GM19328 (cell line): ENCODE results near the gene ATP10A.
"Not testable (repeated sequence)": the region's sequence is repeated elsewhere in the genome, so short reads cannot be mapped to it uniquely, and the experiment has no call there.

Experiments used
- ATAC-seq: cut with Tn5 transposase; IDR thresholded peaks from one replicate; pipeline ENCODE4 v1.9.1; 2021; ENCODE audit warnings: mild to moderate bottlenecking, moderate library complexity; ENCODE audit not compliant: unreplicated experiment

The ATP10A gene

DNA sequence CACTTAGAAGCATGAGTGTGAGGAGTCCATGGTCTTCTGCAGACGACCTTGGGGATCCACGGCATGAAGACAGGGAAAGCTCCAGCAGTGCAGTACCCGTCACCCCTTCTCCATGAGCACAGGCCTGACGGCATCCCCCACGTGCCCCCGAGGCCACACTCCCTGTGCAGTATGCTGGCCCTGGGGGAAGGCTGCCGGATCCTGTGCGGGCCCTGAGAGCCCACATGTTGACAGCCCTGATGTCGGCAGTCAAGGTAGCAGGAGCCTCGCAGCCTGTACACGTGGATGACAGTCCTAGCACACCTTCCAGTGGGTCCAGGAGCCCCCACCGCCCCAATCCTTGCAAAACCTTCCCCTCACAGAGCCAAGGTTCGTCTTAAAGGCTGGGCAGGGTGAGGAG, 195.3 kb downstream of the ATP10A start:
- no peak for ATAC-seq

- no peak for ATAC-seq
Observed at GRCh38 chr15:25665913-25666312, 197.2 kb downstream of the ATP10A start.

DNA sequence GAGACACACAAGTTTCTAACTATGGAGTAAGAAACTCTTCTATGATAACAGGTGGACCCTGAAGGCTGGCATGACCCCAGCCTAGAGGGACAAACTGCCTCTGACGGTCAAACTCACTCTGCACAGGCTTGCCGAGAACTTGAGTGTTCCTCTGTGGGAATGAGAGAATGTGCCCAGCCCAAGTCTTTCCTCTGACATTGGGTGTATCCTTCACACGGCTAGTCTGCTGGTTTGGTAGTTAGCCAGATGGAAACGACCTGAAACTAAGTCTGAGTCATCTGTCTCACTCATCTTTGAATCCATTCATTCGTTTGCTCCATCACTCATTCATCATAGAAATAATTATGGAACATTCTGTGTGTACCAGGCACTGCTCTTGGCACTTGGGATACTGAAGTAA, 198.4 kb downstream of the ATP10A start:
- no peak for ATAC-seq

DNA sequence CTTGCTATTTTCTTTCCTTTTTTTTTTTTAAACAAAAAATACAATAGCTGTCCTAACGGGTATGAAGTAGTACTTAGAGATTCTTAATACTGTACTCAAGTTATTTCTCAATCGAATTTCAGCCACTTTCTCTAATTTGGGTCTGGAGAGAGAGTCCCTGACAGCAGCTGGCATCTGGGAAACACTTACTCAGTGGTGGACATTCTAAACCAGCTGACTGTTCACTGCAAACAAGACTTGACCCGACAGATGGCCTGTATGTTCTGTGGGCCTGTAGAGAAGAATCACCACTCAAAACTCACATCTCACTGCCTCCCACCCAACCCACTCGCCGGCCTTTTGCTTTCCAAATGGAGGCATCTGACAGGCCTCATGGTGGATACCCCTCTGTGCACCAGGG, 199.6 kb downstream of the ATP10A start:
- ATAC-seq, result no peak

GRCh38 chr15:25661898-25662297, 201.2 kb downstream of the ATP10A start:
- ATAC-seq, result no peak

DNA sequence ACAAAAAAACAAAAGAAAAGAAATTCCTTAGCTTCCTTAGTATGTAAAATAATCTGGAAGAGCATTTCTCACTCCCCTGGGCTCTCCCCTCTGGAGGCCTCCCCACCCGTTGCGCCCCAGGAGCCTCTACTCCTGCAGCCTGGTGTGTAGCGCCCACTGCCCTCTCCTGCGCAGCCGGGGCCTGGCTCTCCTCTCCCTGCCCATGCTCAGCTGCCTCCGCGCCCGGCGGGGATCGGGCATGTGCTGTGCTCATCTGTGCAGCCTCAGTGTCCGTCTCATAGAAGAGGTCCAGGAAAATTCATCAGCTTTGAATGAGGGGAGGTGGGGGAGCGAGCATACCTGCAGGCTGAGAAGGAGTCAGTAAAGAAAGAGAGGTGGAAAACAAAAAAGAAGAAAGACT, 203.9 kb downstream of the ATP10A start:
- ATAC-seq, result no peak

GRCh38 chr15:25658560-25658959, 204.6 kb downstream of the ATP10A start:
- no peak for ATAC-seq

DNA sequence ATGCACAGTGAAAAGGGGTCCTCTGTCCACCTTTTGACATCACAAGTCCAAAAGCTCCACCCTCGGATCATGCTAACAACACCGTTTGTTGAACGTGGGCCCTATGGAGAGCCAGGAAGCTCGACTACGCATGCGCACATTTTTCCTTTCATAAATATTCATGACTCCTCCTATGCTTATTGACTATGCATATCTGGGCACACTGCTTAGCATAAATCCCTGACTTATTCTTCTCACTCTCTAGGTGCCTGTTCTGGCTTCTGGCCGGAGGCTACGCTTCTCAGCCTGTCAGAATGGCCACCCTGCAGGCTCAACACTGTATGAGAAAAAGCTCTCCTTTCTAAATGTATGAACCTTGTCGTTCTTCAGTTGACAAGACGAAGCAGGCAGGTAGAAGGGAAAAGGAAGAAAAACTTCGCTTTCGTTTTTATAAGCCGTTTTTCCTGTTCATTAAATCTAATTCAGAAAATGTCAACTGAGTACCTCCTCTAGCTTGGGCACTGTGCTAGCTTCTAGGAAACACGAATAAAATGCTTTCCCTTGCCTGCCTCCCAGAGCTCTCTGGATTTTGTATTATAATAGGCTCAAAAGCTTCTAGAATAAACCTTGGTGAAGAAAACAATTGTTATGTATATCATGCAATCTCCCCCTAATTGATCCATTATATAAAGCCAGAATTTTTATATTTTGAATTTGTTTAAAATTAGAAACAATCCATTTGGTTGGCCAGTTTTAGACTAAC, 207.7 kb downstream of the ATP10A start:
- no peak for ATAC-seq

DNA sequence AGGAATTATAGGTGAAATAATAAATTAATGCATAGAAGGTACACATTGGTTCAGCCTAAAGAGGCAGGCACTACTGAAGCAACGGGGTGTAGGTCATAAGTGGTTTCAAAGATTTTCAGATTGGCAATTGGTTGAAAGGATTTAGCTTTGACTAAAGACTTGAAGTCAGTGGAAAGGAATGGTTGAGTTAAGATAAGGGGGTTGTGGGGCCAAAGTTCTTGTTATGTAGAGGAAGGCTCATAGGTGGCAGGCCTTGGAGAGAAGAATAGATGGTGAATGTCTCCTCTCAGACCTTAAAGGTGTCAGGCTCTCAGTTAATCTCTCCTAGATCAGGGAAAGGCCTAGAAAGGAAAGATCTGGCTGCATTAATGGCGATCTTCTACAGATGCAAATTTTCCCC, 209.8 kb downstream of the ATP10A start:
- ATAC-seq, result no peak

GRCh38 chr15:25652704-25653103, 210.4 kb downstream of the ATP10A start:
- no peak for ATAC-seq

- no peak for ATAC-seq
Observed at GRCh38 chr15:25649390-25649789, 213.7 kb downstream of the ATP10A start.

- ATAC-seq, result no peak
Observed at GRCh38 chr15:25643120-25643519, 220.0 kb downstream of the ATP10A start.

DNA sequence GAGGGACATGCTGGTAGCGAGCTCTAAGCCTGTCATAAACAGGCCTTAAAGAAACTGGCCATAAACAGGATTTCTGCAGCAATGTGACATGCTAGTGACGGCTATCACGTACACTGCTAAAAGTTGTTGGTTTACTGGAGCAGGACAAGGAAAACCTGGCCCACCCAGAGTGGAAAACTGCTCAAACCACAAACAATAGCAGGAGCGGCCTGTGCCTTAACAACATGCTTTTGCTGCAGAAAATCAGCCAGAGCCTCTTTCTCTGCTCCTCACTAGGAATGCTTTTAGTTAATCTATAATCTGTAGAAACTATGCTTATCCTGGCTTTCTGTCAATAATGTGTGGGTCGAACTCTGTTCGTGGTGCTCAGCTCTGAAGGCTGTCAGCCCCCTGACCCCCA, 221.4 kb downstream of the ATP10A start:
- no peak for ATAC-seq

GRCh38 chr15:25641361-25641760, 221.8 kb downstream of the ATP10A start:
- ATAC-seq, result no peak

DNA sequence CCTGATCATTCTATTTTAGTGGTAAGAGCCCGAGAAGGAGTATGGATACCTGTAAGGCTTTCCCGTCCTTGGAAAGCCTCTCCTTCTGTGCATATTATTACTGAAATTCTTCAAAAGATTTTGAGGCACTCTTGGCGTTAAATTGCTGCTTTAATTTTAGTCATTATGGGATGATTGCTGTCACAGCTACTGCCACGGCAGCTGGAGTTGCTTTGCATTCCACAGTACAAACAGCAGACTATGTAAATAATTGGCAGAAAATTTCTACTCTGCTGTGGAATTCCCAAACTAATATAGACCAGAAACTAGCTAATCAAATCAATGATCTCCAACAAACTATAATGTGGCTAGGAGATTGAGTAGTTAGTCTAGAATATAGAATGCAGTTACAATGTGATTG, 222.2 kb downstream of the ATP10A start:
- not testable (repeated sequence) for ATAC-seq

DNA sequence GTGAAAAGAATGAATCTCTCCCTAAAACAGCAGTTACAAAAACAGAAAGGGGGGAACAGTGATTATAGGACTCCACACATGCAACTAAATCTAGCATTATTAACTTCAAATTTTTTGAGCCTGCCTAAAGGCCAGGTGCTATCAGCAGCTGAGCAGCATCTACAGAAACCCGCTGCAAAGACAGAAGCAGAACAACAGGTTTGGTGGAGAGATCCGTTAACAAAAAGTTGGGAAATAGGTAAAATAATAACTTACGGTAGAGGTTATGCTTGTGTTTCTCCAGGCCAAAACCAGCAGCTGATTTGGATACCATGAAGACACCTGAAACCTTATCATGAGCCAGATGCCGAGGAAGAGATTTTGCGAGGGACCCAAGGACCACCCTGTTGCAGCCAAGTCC, 222.7 kb downstream of the ATP10A start:
- ATAC-seq, result no peak

DNA sequence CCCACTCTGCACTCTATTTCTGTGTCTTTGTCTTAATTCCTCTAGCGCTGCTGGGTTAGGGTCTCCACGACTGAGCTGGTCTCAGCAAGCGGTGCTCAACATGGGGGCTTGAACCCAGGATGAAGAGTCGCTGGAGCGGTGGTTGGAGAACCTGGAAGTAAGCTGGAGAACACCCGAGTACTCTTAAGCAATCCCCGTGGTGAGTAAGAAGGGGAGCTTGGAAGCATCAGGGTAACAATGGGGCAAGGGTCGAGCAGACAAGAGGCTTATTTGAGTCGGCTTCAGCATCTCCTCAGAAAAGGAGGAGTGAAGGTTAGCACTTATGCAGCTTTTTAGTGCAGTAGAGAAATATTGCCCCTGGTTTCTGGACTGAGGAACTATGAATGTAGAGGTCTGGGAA, 226.6 kb downstream of the ATP10A start:
- ATAC-seq, result not testable (repeated sequence)

GRCh38 chr15:25635191-25635590, 227.9 kb downstream of the ATP10A start:
- no peak for ATAC-seq

DNA sequence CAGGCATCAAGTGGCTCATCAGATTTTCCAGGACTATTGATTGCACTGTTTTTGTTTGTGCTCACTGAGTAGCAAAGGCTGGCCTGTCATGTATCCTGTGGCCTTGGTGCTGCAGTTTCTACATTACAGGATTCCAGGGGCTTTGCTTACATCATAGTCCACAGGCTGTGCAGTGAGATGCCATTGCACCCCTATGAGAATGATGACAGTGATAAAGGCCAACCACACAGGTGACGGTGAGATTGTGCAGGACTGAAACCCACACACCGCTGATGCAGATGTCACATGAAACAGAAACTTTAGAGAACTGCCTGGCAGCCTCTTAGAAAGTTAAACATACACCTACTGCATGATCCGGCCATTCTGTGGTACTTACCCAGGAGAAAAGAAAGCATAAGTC, 229.3 kb downstream of the ATP10A start:
- no peak for ATAC-seq

GRCh38 chr15:25631971-25632370, 231.2 kb downstream of the ATP10A start:
- ATAC-seq, result no peak
